K562 (cell line): Measurements from ENCODE around the gene CPSF4L. TPM values are rescaled to one million over a fixed set of nuclear protein-coding genes. Genes with fewer than 3 reads are reported as not detected.
A peak's percentile ranks its signal among the peaks of the same experiment; 100 is the strongest.

Experiments used
- CCAR2 ChIP-seq: fragments of 200-400 bp; formaldehyde crosslinking; IDR thresholded peaks from 2 replicates; pipeline ENCODE4 v1.6.1; 2017; ENCODE audit warnings: mild to moderate bottlenecking, low read depth, low read length
- NCOR1 ChIP-seq: fragments of 450-650 bp; IDR thresholded peaks from 2 replicates; pipeline ENCODE4 v1.6.1; 2016; ENCODE audit warnings: mild to moderate bottlenecking, moderate library complexity
- RFX7 ChIP-seq: fragments of 250-450 bp; sonication (Bioruptor Pico); IDR thresholded peaks from 2 replicates; pipeline ENCODE4 v1.5.1; 2021; ENCODE audit warnings: mild to moderate bottlenecking
- ZNF263 ChIP-seq: sonication (generic); formaldehyde crosslinking; IDR thresholded peaks from 2 replicates; pipeline ENCODE4 v1.8.0; 2022; ENCODE audit warnings: mild to moderate bottlenecking, missing genetic modification reagents, borderline replicate concordance
- polyA plus RNA-seq, 8 experiments: library from polyadenylated mRNA; depleted of rRNA in 4 of 8; stranded (reverse) in 5 of 8; unstranded in 3 of 8; fragments of >200 nt; fragmentation: Nextera tagmentation in 2 of 8; fragmentation: Illumina TruSeq in 1 of 8; extraction: Ambion mirVana in 2 of 8; extraction: Trizol in 1 of 8; gene quantifications; 2 replicates each; pipeline versions ENCODE4 v1.2.1 to v1.2.3, GENCODE V29; 2011 to 2014; ENCODE audit warnings: inconsistent platforms in 1 of 8, missing spikeins in 1 of 8
- total RNA-seq, 7 experiments: library from RNA; depleted of rRNA in 6 of 7; stranded (reverse); fragments of >200 nt in 6 of 7; fragmentation: Illumina TruSeq in 2 of 7; extraction: Trizol in 2 of 7; gene quantifications; 2 replicates each; pipeline versions ENCODE4 v1.2.1 to v1.2.3, GENCODE V29; 2011 to 2021; ENCODE audit warnings: low replicate concordance in 1 of 7
- TF ChIP-seq, protein P1 (sequence below), 2 experiments: fragments of 450-650 bp; IDR thresholded peaks; 2 replicates each; pipeline ENCODE4 v1.6.1; 2016; ENCODE audit warnings: mild to moderate bottlenecking in 2 of 2, borderline replicate concordance in 1 of 2, low read depth in 1 of 2, moderate library complexity in 1 of 2
- TF ChIP-seq, protein P2 (sequence below): sonication (generic); formaldehyde crosslinking; IDR thresholded peaks from 2 replicates; pipeline ENCODE4 v1.8.0; 2022; ENCODE audit warnings: mild to moderate bottlenecking, low read depth, missing genetic modification reagents
- TF ChIP-seq, protein P3 (sequence below): fragments of 250-450 bp; sonication (Bioruptor Pico); IDR thresholded peaks from 2 replicates; pipeline ENCODE4 v1.4.0; 2020; ENCODE audit warnings: mild to moderate bottlenecking, moderate library complexity, borderline replicate concordance
- TF ChIP-seq, protein P4 (sequence below): fragments of 450-650 bp; IDR thresholded peaks from 2 replicates; pipeline ENCODE4 v1.6.1; 2017; ENCODE audit warnings: antibody characterized with exemption, mild to moderate bottlenecking

The CPSF4L gene
- total and polyA plus RNA-seq, 9 of the 15 experiments (the other 6 are each of a cell fraction or from before 2014, with no cell fraction given): not detected

DNA sequence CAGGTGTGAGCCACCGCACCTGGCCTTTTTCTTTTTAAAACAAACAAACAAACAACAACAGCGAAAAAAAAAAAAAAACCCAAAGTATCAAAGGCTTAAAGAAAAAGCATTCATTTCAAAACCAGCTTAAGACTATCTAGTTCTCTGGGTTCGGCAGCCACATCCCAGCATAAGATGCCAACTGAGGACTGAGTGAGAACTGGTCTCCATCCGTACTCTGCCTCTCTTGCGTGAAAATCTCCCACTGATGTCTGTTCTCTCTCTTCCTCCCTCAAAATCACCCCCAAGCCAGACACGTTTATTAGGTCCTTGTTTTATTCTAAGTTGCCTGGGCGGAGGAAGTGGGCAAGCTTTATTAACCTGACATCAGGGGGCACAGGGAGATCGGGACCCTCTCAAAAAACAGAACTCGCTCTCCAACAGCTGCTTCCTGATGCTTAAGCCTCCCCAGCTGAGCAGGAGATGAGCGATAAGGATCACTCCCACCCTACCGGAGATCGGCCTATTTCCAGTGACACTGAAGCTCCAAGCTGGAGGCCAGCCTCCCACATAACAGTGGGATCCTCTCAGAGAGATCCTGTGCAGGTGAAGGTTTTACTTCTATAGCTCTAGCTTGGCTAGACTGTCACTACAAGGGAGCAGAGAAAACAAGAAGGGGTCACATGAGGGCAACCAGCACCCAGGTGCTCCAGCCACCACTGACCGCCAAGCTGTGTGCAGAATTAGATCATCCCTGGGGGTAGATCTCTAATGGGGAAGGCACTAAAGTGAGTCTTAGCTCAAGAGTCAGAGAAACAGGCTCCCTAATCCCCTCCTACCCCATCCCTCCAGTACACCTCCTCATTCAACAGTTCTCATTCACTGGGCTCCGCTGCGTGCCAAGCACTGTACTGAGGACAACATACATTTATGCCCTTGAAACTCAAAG is 36.5 kb upstream of the CPSF4L start (continued):
- TF ChIP-seq, protein P1, sequence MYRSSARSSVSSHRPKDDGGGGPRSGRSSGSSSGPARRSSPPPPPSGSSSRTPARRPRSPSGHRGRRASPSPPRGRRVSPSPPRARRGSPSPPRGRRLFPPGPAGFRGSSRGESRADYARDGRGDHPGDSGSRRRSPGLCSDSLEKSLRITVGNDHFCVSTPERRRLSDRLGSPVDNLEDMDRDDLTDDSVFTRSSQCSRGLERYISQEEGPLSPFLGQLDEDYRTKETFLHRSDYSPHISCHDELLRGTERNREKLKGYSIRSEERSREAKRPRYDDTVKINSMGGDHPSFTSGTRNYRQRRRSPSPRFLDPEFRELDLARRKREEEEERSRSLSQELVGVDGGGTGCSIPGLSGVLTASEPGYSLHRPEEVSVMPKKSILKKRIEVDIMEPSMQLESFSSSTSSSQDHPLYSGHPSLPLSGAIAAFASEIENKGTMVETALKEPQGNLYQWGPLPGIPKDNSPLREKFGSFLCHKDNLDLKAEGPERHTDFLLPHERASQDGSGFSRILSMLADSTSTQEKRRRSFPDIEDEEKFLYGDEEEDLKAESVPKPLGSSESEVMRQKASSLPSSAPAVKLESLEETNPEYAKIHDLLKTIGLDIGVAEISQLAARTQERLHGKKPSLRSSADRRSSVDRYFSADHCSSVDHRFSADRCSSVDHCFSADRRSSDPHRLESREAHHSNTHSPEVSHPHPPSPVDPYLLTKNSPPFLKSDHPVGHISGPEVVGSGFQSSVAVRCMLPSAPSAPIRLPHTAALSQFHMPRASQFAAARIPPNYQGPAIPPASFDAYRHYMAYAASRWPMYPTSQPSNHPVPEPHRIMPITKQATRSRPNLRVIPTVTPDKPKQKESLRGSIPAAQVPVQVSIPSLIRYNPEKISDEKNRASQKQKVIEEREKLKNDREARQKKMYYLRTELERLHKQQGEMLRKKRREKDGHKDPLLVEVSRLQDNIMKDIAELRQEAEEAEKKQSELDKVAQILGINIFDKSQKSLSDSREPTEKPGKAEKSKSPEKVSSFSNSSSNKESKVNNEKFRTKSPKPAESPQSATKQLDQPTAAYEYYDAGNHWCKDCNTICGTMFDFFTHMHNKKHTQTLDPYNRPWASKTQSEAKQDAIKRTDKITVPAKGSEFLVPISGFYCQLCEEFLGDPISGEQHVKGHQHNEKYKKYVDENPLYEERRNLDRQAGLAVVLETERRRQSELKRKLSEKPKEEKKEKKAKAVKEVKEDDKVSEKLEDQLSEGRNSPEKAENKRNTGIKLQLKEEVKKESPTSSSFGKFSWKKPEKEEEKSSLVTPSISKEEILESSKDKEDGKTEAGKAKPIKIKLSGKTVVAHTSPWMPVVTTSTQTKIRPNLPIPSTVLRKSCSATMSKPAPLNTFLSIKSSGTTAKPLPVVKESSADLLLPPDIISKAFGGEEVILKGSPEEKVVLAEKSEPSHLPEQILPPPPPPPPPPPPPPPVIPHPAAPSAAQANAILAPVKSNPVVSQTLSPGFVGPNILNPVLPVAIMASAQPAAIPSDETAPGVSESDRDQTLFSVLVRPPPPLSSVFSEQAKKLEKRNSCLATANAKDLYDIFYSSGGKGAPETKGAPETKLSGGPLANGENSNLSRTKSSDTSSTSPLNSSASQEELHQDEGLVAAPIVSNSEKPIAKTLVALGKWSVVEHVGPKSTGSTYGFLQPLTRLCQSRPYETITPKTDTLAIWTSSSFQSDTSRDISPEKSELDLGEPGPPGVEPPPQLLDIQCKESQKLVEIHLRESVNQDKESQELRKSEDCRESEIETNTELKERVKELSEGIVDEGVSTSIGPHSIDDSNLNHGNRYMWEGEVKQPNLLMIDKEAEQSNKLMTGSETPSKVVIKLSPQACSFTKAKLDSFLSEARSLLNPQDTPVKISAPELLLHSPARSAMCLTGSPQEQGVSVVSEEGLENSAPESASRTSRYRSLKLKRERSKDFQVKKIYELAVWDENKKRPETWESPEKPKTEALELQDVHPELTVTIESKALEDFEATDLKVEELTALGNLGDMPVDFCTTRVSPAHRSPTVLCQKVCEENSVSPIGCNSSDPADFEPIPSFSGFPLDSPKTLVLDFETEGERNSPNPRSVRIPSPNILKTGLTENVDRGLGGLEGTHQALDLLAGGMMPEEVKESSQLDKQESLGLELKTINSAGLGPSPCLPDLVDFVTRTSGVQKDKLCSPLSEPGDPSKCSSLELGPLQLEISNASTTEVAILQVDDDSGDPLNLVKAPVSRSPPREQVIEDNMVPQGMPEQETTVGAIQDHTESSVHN (IDR thresholded peaks at IDR 0.05; ENCODE audit: borderline replicate concordance in 1 of 2, low read depth in 1 of 2): no peak
- TF ChIP-seq, protein P2, sequence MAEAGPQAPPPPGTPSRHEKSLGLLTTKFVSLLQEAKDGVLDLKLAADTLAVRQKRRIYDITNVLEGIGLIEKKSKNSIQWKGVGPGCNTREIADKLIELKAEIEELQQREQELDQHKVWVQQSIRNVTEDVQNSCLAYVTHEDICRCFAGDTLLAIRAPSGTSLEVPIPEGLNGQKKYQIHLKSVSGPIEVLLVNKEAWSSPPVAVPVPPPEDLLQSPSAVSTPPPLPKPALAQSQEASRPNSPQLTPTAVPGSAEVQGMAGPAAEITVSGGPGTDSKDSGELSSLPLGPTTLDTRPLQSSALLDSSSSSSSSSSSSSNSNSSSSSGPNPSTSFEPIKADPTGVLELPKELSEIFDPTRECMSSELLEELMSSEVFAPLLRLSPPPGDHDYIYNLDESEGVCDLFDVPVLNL: no peak
- no peak for TF ChIP-seq CCAR2
- TF ChIP-seq RFX7: no peak
- TF ChIP-seq, protein P3, sequence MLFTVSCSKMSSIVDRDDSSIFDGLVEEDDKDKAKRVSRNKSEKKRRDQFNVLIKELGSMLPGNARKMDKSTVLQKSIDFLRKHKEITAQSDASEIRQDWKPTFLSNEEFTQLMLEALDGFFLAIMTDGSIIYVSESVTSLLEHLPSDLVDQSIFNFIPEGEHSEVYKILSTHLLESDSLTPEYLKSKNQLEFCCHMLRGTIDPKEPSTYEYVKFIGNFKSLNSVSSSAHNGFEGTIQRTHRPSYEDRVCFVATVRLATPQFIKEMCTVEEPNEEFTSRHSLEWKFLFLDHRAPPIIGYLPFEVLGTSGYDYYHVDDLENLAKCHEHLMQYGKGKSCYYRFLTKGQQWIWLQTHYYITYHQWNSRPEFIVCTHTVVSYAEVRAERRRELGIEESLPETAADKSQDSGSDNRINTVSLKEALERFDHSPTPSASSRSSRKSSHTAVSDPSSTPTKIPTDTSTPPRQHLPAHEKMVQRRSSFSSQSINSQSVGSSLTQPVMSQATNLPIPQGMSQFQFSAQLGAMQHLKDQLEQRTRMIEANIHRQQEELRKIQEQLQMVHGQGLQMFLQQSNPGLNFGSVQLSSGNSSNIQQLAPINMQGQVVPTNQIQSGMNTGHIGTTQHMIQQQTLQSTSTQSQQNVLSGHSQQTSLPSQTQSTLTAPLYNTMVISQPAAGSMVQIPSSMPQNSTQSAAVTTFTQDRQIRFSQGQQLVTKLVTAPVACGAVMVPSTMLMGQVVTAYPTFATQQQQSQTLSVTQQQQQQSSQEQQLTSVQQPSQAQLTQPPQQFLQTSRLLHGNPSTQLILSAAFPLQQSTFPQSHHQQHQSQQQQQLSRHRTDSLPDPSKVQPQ: no peak
- TF ChIP-seq ZNF263: no peak
- TF ChIP-seq, protein P4, sequence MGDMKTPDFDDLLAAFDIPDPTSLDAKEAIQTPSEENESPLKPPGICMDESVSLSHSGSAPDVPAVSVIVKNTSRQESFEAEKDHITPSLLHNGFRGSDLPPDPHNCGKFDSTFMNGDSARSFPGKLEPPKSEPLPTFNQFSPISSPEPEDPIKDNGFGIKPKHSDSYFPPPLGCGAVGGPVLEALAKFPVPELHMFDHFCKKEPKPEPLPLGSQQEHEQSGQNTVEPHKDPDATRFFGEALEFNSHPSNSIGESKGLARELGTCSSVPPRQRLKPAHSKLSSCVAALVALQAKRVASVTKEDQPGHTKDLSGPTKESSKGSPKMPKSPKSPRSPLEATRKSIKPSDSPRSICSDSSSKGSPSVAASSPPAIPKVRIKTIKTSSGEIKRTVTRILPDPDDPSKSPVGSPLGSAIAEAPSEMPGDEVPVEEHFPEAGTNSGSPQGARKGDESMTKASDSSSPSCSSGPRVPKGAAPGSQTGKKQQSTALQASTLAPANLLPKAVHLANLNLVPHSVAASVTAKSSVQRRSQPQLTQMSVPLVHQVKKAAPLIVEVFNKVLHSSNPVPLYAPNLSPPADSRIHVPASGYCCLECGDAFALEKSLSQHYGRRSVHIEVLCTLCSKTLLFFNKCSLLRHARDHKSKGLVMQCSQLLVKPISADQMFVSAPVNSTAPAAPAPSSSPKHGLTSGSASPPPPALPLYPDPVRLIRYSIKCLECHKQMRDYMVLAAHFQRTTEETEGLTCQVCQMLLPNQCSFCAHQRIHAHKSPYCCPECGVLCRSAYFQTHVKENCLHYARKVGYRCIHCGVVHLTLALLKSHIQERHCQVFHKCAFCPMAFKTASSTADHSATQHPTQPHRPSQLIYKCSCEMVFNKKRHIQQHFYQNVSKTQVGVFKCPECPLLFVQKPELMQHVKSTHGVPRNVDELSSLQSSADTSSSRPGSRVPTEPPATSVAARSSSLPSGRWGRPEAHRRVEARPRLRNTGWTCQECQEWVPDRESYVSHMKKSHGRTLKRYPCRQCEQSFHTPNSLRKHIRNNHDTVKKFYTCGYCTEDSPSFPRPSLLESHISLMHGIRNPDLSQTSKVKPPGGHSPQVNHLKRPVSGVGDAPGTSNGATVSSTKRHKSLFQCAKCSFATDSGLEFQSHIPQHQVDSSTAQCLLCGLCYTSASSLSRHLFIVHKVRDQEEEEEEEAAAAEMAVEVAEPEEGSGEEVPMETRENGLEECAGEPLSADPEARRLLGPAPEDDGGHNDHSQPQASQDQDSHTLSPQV: no peak
- TF ChIP-seq NCOR1: peak; percentile 26; the same call in 1 of the 2 replicates
